IMR-90 (cell line): ENCODE measurements around the gene ENHO. TPM values are rescaled to one million over a fixed set of nuclear protein-coding genes. Genes with fewer than 3 reads are reported as not detected.

Source experiments
- ATAC-seq: fragments of 200-7000 bp; cut with Tn5 transposase; 2 replicates; pipeline ENCODE4 v1.9.1; 2020; ENCODE audit warnings: low read depth, mild to moderate bottlenecking, moderate library complexity
- BruUV-seq: library from RNA; stranded (reverse); fragments of 400-500 nt; replicated peaks from 2 replicates; lab custom pipeline; 2021; lab: Mats Ljungman, UMichigan
- CTCF ChIA-PET: fragments of 300-600 bp; formaldehyde crosslinking; extraction: SDS; loops from one replicate; lab custom pipeline; 2021; ENCODE audit warnings: antibody characterized with exemption; lab: Yijun Ruan, JAX
- POLR2A ChIA-PET: fragments of 300-600 bp; sonication (Branson Sonifier 250); formaldehyde crosslinking; loops from one replicate; lab custom pipeline; 2022; ENCODE audit warnings: antibody characterized with exemption; ENCODE audit not compliant: unreplicated experiment; lab: Charles Lee
- DNase-seq: peaks from one replicate; pipeline ENCODE4 v3.0.0; 2013
- H2AFZ ChIP-seq: replicated peaks from 2 replicates; pipeline ENCODE3; 2013; ENCODE audit warnings: low read length, mild to moderate bottlenecking; ENCODE audit not compliant: poor library complexity
- H2AK5ac ChIP-seq: 2 replicates; pipeline ENCODE4 v1.6.1; 2013; ENCODE audit warnings: low read depth, low read length, inconsistent platforms
- H2AK9ac ChIP-seq: replicated peaks from 2 replicates; pipeline ENCODE3; 2013; ENCODE audit warnings: mild to moderate bottlenecking, low read depth, low read length, moderate library complexity; ENCODE audit not compliant: poor library complexity
- H2BK120ac ChIP-seq: 2 replicates; pipeline ENCODE4 v1.6.1; 2013; ENCODE audit warnings: low read depth, low read length, inconsistent platforms
- H2BK15ac ChIP-seq: 3 replicates; pipeline ENCODE4 v1.6.1; 2013; ENCODE audit warnings: low read depth, low read length, inconsistent platforms
- H2BK20ac ChIP-seq: 2 replicates; pipeline ENCODE4 v1.6.1; 2013; ENCODE audit warnings: low read depth, mild to moderate bottlenecking, inconsistent platforms, low read length, moderate library complexity
- H2BK5ac ChIP-seq: 2 replicates; pipeline ENCODE4 v1.6.1; 2013; ENCODE audit warnings: mild to moderate bottlenecking, low read depth, low read length, inconsistent platforms; ENCODE audit not compliant: poor library complexity, severe bottlenecking
- H3K14ac ChIP-seq: replicated peaks from 2 replicates; pipeline ENCODE4 v1.6.1; 2013; ENCODE audit warnings: low read depth, low read length, inconsistent platforms
- H3K18ac ChIP-seq: 2 replicates; pipeline ENCODE4 v1.6.1; 2013; ENCODE audit warnings: low read depth, low read length, control low read depth
- H3K23ac ChIP-seq: 2 replicates; pipeline ENCODE4 v1.6.1; 2013; ENCODE audit warnings: low read depth, low read length, inconsistent platforms
- H3K27ac ChIP-seq: 2 replicates; pipeline ENCODE4 v1.5.1; 2013; ENCODE audit warnings: mild to moderate bottlenecking, control low read depth, low read length; ENCODE audit not compliant: insufficient read depth
- H3K27me3 ChIP-seq: 2 replicates; pipeline ENCODE4 v1.6.1; 2013; ENCODE audit warnings: low read length; ENCODE audit not compliant: control insufficient read depth, insufficient read depth
- H3K36me3 ChIP-seq: 2 replicates; pipeline ENCODE4 v1.6.1; 2013; ENCODE audit warnings: low read length, mixed read lengths; ENCODE audit not compliant: control insufficient read depth, insufficient read depth
- H3K4ac ChIP-seq: 2 replicates; pipeline ENCODE4 v1.6.1; 2013; ENCODE audit warnings: low read depth, low read length, inconsistent platforms
- H3K4me1 ChIP-seq: 2 replicates; pipeline ENCODE4 v1.6.1; 2013; ENCODE audit warnings: low read length, mixed read lengths; ENCODE audit not compliant: control insufficient read depth, insufficient read depth
- H3K4me2 ChIP-seq: 2 replicates; pipeline ENCODE4 v1.6.1; 2013; ENCODE audit warnings: low read depth, mild to moderate bottlenecking, control low read depth, low read length, moderate library complexity
- H3K4me3 ChIP-seq: 2 replicates; pipeline ENCODE4 v1.5.1; 2013; ENCODE audit warnings: low read depth, mild to moderate bottlenecking, control low read depth, low read length, moderate library complexity; ENCODE audit not compliant: insufficient read depth
- H3K56ac ChIP-seq: 2 replicates; pipeline ENCODE4 v1.6.1; 2013; ENCODE audit warnings: low read length, inconsistent platforms; ENCODE audit not compliant: insufficient read depth; ENCODE audit errors: extremely low read depth
- H3K79me1 ChIP-seq, 2 experiments: 2 replicates each; pipeline ENCODE4 v1.6.1; 2013; ENCODE audit warnings: low read length in 2 of 2, inconsistent platforms in 1 of 2, low read depth in 1 of 2
- H3K9ac ChIP-seq: 2 replicates; pipeline ENCODE4 v1.6.1; 2013; ENCODE audit warnings: low read depth, low read length, control low read depth
- H3K9me1 ChIP-seq: 2 replicates; pipeline ENCODE4 v1.6.1; 2013; ENCODE audit warnings: low read length, inconsistent platforms; ENCODE audit not compliant: insufficient read depth
- H3K9me3 ChIP-seq: 2 replicates; pipeline ENCODE4 v1.6.1; 2013; ENCODE audit warnings: low read length; ENCODE audit not compliant: control insufficient read depth, insufficient read depth
- H4K20me1 ChIP-seq: 2 replicates; pipeline ENCODE4 v1.6.1; 2013; ENCODE audit warnings: low read length, inconsistent platforms; ENCODE audit not compliant: insufficient read depth
- H4K5ac ChIP-seq: 2 replicates; pipeline ENCODE4 v1.6.1; 2013; ENCODE audit warnings: mild to moderate bottlenecking, low read depth, low read length, control low read depth
- H4K8ac ChIP-seq, 2 experiments: 2 replicates each; pipeline ENCODE4 v1.6.1; 2013; ENCODE audit warnings: low read depth in 2 of 2, low read length in 2 of 2, control low read depth in 1 of 2, inconsistent platforms in 1 of 2
- H4K91ac ChIP-seq: 2 replicates; pipeline ENCODE4 v1.6.1; 2013; ENCODE audit warnings: low read depth, low read length, inconsistent platforms; ENCODE audit not compliant: insufficient read depth
- BHLHE40 ChIP-seq: fragments of 150-350 bp; IDR thresholded peaks from 2 replicates; pipeline ENCODE4 v1.6.1; 2016; ENCODE audit warnings: mild to moderate bottlenecking, low read depth, low read length
- WGBS, 2 experiments: methylation state at CpG; one replicate each; pipeline versions ENCODE4 v1.1.5 to v1.1.7; 2013; ENCODE audit warnings: missing lambda C conversion rate in 2 of 2; ENCODE audit not compliant: insufficient read length in 1 of 2; ENCODE audit errors: extremely low coverage in 2 of 2; 5-methylcytosine and 5-hydroxymethylcytosine counted together
- dilution Hi-C: fragments of 300-500 bp; cut with HindIII; formaldehyde crosslinking; loops from one replicate; pipeline ENCODE4 v1.14.3; 2018; ENCODE audit warnings: low sequenced_read_pairs; ENCODE audit not compliant: unreplicated experiment
- in situ Hi-C: fragments of 300-500 bp; cut with MboI; formaldehyde crosslinking; loops from 3 replicates; pipeline ENCODE4 v1.14.3; 2019; ENCODE audit warnings: low sequenced_read_pairs, inconsistent platforms, mixed read lengths
- intact Hi-C: fragments of 100-400 bp; cut with micrococcal nuclease; formaldehyde crosslinking; loops from 2 replicates; pipeline ENCODE4 v1.10.0; 2022
- polyA plus RNA-seq, 3 experiments: library from polyadenylated mRNA; depleted of rRNA; stranded (reverse); fragments of >200 nt; gene quantifications; 2 replicates each; pipeline ENCODE4 v1.2.3, GENCODE V29; 2012; ENCODE audit warnings: low replicate concordance in 1 of 3
- total RNA-seq: library from RNA; depleted of rRNA; stranded (reverse); fragments of >200 nt; gene quantifications from 2 replicates; pipeline ENCODE4 v1.2.3, GENCODE V29; 2012

Gene ENHO
- total and polyA plus RNA-seq, 2 of the 4 experiments (the other 2 are of a cell fraction): not detected

- ATAC-seq: no peak
- no CpG with 5 or more reads among the region's 12 CpGs for WGBS, 2 experiments
- H2BK20ac ChIP-seq: no peak overlapping the region
- no peaks in the 10 kb centered on the region for H3K9me3 ChIP-seq
- H3K9ac ChIP-seq: no peak overlapping the region
- ChIA-PET CTCF (no interaction called here), POLR2A (no interaction called here)
- no peak overlapping the region for H2AK9ac ChIP-seq
- no peak overlapping the region for H3K18ac ChIP-seq
- H4K8ac ChIP-seq: no peak overlapping the region
- no peak overlapping the region for H2AFZ ChIP-seq
- H2BK15ac ChIP-seq: no peak overlapping the region
- no peak overlapping the region for H3K23ac ChIP-seq
- no peak overlapping the region for H3K4me2 ChIP-seq
- intact Hi-C loops (no loop called here), dilution Hi-C loops (no loop called here), in situ Hi-C loops (no loop called here)
- H2BK5ac ChIP-seq: no peak overlapping the region
- no peak overlapping the region for H2AK5ac ChIP-seq
- no peak overlapping the region for H3K4me3 ChIP-seq
- H3K4ac ChIP-seq: no peak overlapping the region
- no peak for DNase-seq
- H3K79me1 ChIP-seq: no peaks in the 10 kb centered on the region
- H3K27me3 ChIP-seq: peaks cover 85% of the 10 kb centered on the region
- no peaks in the 10 kb centered on the region for H3K36me3 ChIP-seq
- H3K9me1 ChIP-seq: 0 out of 2 replicates have a peak, but pooled peaks cover 3% of the 10 kb centered on the region
- H4K5ac ChIP-seq: no peak overlapping the region
- no peak overlapping the region for H3K56ac ChIP-seq
- TF ChIP-seq BHLHE40: no peak
- no peaks in the 10 kb centered on the region for H3K4me1 ChIP-seq
- no peak overlapping the region for H2BK120ac ChIP-seq
- no peaks in the 10 kb centered on the region for H4K20me1 ChIP-seq
- H3K27ac ChIP-seq: no peak overlapping the region
- BruUV-seq: no TSS peak
- no peak overlapping the region for H3K14ac ChIP-seq
- no peak overlapping the region for H4K91ac ChIP-seq
These were observed 46.0 kb upstream of the ENHO start for GRCh38 chr9:34568774-34569173.
